HG02610 (cell line): ENCODE results near the gene PIK3AP1.

Experiments
- ATAC-seq: cut with Tn5 transposase; IDR thresholded peaks from one replicate; pipeline ENCODE4 v1.9.1; 2021; ENCODE audit warnings: mild to moderate bottlenecking, moderate library complexity; ENCODE audit not compliant: unreplicated experiment

PIK3AP1 gene

DNA sequence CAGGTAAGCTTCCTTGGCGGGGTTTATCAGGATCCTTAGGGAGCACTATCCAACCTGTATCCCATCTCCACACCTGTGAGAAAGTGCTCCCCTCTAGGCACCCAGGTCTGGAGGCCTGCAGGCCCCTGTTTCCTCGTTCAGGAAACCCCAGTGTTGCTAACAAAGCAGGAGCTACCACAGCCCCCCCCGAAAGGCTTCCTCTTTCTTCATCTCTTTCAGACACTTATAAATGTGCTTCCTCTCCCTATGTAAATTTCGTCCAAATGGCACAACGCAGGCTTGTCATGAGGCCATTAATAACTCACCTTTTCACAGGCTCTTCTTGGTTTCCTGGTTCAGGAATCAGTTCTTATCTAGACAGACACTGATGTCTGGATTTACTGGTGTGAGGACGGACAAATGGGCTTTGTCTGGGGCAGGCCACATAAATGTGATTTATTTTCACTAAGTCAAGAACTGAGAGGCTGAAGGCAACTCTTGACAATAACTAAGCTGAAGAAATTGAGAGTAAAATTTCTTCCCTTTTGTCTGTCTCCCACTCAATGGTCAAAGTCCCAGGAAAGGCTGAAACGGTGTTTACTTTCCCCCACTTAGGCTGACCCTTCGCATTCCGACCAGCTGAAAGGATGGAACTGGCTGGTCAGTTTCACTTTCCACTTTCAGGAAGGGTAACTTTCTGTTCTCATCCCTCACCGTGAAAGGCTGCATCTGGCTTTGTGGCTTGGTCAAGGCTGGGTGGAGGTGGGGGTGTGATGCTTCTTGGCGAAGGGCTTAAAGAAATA, 46.8 kb downstream of the PIK3AP1 start:
- peak; percentile 65 for ATAC-seq

DNA sequence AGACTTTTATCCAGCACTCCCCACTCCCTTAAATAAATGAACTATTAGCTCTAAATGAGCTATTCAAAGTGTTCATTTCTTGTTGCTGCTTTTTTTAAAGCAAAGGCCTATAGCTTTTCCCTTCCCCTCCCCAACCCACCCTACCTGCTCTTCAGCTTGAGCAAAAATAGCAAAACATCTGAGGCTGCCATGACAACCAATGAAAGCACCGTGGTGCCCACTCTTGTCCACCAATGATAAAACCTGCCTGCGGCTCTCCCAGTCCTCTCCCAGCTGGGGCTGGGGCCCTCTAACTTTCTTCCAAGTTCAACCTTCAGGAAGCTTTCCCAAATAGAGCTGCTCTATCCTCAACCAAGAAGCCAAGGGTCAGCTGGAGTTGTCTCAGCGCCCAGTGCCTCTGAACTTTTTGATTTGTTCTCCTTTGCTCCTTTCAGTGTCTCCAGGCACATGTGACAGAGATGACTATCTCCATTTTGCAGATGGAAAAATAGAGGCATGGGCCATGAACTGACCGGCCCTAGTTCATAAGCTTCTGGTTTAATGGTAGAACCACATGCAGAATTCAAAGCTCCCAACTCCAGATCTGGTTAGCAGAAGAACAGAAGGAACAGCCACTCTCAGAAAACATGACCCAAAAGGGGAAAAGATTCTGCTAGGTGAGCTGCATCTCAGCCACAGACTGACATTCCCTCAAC, 47.7 kb downstream of the PIK3AP1 start:
- no peak for ATAC-seq

DNA sequence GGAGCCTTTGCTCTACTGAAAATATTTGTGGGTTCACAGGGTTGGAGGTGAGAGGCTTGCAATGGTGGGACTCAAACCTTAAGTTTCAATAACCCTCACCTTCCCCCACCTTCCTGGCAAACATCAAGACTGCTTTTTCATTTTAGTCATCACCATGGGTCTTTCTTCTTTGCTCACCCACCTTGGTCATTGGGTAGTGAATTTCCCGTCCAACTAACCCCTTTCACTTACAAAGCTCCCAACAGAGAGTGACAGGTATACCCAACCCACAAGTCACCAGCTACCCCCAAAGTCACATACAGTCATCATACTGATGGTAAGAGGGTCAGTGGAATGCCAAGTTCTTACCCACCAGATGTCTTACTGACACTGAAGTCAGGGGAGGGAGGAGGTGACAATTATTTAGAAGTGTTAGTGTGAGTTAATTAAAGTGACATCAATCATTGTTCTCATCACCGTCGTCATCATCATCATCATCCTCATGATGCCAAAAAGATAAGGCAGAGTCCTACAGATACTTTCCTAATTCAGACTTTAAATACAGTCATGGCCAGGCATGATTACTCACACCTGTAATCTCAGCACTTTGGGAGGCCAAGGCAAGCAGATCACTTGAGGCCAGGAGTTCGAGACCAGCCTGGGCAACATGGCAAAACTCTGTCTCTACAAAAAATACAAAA, 49.0 kb downstream of the PIK3AP1 start:
- no peak for ATAC-seq

DNA sequence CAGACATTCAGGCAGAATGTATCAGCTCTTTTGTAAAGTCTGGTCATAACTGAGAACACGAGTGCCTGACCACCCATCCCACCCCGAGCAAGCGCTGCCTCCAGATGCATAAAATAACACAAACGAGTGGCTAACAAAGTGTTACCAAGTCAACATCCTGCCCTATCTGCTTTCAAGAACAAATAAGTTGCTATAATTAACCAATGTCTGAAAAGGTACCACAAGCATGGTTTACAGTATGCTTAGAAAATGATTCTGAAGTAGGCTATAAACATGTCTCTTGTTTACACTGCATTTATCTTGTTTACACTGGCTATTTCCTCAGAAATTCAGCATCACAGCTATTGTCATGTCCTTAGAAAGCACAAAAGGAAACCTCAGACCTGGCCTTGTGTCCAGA, 49.5 kb downstream of the PIK3AP1 start:
- no peak for ATAC-seq

DNA sequence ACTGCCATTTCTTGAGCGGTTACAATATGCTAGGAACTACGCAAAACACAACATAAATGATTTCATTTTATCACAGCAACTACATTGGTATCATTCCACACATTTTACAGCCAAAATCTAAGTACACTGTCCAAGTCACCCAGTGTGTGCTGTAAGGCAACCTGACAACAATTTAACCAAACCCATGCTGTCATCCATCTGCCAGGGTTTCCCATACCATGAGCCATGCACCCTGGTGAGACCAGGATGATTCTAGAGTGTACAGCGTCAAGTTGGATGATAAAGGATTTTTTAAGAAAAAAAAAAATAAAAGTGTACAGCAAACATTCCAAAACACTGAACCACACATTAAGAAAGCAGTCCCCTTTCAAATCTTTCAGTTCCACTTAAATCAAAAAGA, 52.9 kb downstream of the PIK3AP1 start:
- ATAC-seq: no peak

DNA sequence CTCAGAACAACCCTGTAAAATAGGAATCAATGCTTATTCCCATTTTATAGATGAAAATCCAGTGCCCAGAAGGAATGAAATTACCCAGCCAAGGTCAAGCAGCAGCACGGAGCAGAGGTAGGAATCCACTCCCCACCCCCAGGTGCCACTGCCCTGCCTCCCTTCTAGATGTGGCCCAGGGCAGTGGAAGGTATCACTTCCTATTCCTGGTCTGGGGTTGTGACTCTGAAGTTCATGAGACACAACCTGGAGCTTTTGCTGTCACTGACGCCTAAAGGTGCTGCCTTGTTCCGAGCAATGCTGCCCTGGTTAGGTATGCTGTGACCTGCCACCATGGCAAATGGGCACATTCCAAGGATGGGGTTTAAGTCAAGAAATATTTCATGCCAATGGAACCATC, 53.6 kb downstream of the PIK3AP1 start:
- peak; percentile 60 for ATAC-seq

DNA sequence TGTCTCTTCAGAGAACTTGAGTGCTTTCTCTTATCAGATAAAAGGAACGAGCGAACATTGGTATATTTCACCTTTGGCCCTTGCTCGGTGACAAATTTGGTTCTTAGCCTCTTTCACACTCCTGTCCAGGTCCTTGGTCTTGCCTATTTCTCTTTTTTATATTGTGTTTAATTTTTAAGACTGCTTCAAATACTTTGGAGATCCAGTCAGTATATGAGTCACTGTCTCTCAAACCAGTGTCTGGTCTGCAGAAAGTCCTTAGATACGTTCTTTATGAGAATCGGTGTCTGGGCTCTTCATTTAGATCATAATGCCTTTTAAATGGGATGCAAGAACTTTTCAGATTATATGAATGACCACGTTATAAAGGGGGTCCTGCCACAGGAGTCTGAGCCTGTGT, 55.0 kb downstream of the PIK3AP1 start:
- ATAC-seq: no peak

DNA sequence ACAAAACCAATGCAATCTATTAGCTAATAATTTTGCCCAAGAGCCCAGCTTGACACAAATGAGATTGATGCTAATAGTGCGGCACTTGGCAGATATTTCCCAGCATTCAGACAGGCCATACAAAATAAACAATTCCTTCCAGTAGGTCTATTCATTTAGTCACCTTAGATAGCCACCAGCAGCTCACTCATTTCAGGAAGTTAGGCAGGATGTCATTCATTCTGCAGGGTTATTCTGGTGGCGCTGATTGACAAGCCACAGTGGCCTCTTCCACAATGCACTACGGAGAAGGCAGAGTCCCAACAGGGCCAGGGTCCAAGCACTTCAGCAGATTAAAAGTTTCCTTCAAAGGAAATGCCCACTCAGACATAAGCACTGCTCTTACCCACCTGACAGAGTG, 55.8 kb downstream of the PIK3AP1 start:
- peak; percentile 86 for ATAC-seq

DNA sequence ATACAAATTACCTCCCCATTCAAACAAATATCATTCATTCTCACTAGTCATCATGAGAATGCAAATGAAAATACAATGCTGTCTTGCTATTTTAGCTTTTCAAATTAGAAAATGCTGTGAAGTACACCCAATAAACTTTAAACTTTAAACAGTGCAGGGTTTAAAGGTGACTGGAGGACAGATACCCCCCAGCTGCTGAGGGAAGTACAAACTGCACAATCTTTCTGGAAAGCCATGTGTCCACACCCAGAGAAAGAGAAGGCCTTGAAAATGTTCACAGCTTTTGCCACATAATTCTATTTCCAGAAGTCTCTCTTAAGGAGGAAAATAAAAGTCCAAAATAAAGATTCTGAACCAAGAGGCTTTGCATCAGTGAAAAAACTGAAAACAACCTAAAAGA, 56.5 kb downstream of the PIK3AP1 start:
- ATAC-seq: no peak

DNA sequence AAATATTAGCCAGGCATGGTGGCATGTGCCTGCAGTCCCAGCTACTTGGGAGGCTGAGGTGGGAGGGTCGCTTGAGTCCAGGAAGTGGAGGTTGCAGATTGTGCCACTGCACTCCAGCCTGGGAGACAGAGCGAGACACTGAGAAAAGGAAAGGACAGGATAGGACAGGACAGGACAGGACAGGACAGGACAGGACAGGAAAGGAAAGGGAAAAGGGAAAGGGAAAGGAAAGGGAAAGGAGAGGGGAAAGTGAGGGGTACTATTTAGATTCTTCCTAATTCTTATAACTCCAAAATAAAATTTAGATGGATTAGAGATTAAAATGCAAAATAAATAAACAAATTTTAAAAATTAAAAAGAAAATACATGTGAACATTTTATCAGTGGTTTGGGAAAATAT, 58.7 kb downstream of the PIK3AP1 start:
- no peak for ATAC-seq

DNA sequence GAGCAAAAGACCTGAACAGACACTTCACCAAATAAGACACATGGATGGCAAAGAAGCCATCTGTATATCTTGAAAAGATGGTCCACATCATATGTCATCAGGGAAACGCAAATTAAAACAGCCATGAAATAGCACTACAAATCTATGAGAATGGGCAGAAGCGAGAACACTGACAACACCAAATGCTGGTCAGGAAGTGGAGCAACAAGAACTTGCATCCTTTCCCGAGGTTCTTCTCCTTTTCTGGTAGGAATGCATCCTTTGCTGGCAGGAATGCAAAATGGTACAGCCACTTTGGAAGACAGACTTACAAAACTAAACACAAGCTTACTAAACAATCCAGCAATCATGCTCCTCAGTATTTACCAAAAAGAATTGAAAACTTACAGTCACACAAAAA, 60.0 kb downstream of the PIK3AP1 start:
- ATAC-seq: no peak

DNA sequence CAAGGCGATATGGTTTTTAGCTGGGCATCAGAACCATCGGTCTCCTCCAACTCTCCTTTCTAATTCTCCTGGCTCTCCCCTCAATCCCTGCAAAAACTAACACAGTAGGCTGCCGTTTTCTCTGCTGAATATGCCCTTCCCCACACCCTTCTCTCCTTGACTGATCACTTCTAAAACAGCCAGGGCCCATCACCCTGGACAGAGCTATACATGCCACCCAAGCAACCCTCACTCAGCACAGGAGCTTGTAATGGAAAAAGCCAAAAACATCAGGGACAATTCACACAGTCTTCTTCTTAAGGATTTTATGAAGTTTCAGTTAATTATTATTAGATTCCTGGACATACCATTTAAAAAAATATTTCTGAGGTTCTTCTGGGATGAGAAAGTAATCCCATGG, 61.5 kb downstream of the PIK3AP1 start:
- no peak for ATAC-seq

DNA sequence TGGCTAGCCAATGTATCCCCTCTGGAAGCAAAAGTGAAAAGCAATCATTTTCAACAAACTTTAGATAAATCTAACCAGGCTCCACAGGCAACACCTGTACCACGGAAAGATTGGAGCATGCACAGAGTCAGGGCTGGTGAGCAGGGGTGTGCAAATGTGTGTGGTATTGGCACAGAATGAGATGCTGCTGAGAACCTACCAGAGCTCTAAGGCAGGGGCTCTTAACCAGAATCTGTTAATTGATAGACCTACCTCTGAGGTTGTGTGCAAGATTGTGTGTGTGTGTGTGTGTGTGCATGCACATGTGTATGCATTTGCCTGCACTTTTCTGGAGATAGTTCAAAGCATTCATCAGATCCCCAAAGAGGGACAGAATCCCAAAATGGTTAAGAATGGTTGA, 62.9 kb downstream of the PIK3AP1 start:
- ATAC-seq: no peak

DNA sequence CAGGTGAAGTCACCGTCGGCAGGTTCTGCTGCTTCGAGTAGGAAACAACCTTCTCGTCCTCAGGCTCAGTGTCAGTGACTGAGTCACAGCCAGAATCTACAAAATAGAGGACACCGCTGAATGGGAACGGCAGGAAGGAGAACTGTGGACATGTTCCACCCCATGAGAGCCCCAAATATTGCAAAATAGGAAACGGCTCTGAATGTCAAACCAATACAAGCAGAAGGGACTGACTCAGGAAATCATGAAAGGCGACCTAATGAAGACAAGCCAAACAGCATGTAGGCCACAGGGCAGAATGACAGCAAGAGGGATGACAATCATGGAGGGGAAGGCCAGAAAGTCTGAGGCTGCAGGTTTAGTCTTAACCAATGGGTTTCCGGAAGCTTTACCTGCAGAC, 63.5 kb downstream of the PIK3AP1 start:
- ATAC-seq: no peak

DNA sequence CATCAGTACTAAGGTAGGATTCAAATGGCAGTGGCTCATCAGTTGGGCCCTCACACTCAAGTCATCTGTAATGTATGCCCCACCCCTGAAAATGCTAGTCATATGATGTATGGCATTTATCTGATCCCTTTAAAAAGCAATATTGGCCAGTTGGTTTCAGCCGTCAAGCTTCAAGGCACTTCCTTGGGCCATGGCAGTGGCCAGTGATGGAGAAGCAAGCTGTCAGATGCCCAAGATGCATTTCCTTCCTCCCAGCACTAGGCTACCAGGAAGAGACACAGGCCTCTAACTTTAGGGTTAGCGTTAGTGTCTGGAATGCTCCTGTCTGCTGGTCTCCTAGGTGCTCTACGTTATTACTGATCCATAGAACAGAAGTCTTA, 64.1 kb downstream of the PIK3AP1 start:
- ATAC-seq: no peak

DNA sequence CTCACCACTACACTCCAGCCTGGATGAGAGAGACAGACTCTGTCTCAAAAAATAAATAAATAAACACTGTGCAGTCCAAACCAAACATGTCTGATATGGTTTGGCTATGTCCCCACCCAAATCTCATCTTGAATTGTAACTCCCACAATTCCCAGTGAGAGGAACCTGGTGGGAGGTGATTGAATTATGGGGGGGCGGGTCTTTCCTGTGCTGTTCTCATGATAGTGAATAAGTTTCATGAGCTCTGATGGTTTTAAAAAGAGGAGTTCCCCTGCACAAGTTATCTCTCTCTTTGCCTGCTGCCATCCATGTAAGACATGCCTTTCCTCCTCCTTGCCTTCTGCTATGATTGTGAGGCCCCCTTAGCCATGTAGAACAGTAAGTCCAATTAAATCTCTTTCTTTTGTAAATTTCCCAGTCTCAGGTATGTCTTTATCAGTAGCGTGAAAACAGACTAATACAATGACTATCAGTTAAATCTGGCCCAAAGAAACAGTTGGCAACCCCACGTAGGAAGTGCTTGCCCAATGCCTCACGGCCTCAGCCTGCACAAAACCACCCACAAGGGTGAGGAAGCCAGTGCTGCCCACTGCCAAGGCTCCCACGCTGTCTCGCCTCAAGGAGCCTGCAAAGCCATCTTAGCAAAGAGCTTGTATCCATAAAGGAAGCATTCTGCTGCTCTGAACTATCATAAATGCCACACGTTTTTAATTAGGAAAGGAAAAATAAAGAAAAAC, 64.7 kb downstream of the PIK3AP1 start:
- no peak for ATAC-seq

DNA sequence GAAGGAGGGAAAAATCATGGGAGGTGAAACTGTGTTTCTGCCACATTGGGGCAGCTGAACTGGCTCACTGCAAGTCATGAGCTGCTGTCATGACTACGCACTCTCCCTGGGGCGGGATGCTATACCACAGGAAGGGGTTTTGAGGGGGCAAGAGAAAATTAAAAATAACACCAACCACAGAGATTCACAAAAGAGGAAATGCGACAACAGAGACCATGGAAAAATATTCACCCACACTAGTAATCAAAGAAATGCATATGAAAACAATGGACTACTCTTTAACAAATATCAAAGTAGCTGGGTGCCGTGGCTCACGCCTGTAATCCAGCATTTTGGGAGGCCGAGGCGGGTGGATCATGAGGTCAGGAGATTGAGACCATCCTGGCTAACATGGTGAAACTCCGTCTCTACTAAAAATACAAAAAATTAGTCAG, 68.3 kb downstream of the PIK3AP1 start:
- ATAC-seq: peak; percentile 74

DNA sequence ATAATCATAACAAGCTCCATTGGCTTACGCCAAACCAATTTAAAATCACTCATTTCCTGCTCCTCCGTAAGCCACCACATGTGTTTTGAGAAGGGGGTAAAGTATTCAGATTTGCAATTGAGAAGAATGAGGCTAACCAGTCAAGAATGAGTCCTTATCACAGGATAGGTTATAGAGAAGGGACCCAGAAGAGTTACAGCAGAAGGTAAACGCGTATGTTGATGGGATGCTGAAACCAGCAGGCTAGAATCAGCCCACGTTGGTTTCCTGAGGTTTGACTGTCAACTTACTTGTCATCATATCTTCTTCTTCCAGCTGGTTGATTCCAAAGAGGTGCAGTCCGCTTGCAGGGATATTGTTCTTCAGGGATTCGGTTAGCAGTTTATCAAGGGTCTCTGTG, 69.4 kb downstream of the PIK3AP1 start:
- ATAC-seq: no peak

DNA sequence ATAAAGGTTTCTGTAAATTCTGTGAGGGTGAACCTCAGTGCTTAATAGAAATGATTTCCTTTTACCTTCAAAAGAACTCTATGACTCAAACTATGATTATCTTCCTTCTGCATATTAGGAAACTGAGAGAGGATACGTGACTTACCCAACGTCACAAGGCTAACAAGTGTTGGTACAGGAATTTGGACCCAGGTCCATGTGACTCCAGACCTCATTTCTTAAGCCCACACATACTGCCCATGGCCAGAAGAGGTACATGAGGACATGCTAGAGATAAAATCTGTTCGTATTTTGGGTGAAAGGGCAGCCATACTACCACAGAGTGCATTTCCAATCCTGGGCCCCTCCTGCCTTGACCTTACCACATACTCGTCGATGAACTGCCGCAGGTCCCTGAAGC, 72.0 kb downstream of the PIK3AP1 start:
- no peak for ATAC-seq

DNA sequence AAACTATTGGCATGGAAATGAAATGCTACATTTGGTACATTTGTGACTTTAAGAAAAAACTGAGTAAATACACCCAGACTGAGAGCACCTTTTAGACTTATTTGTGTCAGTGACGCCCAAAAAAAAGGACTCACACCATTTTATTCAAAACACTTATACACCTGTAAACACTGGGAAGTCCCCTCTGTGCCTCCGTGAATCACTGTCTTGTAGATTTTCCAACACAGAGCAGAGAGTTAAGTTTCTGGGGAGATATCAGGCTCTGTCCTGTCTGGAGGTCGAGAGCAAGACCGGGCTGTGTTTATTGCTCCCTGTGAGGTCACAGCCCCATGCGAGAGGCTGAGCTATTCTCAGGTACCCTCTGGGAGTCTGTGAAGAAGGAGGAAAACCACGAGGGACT, 72.8 kb downstream of the PIK3AP1 start:
- no peak for ATAC-seq

DNA sequence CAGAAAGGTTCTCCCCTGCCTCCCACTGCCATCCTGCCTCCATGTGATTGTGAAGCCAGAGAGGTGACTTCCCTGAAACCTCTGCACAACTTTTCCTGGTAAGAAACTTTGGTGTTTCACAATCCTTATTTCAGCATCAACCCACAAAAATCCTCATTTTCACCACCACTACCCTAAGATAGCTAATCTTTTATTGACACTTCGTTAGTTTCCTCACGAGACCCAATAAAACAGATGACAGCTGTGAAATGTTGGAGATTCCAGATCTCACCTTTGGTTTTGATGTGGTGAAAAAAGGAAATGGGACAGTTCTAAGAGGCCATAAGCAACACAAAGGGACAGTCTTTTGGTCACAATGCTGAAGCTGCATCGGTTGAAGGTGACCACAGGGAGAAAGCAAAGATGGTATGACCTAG, 73.6 kb downstream of the PIK3AP1 start:
- ATAC-seq: no peak
